ENCODE measurements around the gene DLGAP4.

The DLGAP4 gene

GRCh38 chr20:36308986-36309385 is 2.8 kb downstream of the DLGAP4 start:
- no peak for DNase-seq (ENCODE audit: low spot score)

- DNase-seq (ENCODE audit: low spot score), result no peak
Measured at GRCh38 chr20:36309643-36310042, 3.5 kb downstream of the DLGAP4 start.

- no peak for DNase-seq (ENCODE audit: low spot score)
Measured at GRCh38 chr20:36310215-36310981, 4.3 kb downstream of the DLGAP4 start.

- no peak for DNase-seq (ENCODE audit: low spot score)
Measured at GRCh38 chr20:36311141-36311853, 5.2 kb downstream of the DLGAP4 start.

- DNase-seq (ENCODE audit: low spot score), result no peak
Measured at GRCh38 chr20:36311854-36312723, 6.0 kb downstream of the DLGAP4 start.

GRCh38 chr20:36312724-36313441 is 6.7 kb downstream of the DLGAP4 start:
- no peak for DNase-seq (ENCODE audit: low spot score)

GRCh38 chr20:36313476-36313875 is 7.3 kb downstream of the DLGAP4 start:
- DNase-seq (ENCODE audit: low spot score), result no peak

- no peak for DNase-seq (ENCODE audit: low spot score)
Measured at GRCh38 chr20:36313926-36314325, 7.8 kb downstream of the DLGAP4 start.

GRCh38 chr20:36314734-36315544 is 8.8 kb downstream of the DLGAP4 start:
- DNase-seq (ENCODE audit: low spot score), result no peak

GRCh38 chr20:36315545-36316351 is 9.6 kb downstream of the DLGAP4 start:
- no peak for DNase-seq (ENCODE audit: low spot score)

GRCh38 chr20:36317675-36318074 is 11.5 kb downstream of the DLGAP4 start:
- no peak for DNase-seq (ENCODE audit: low spot score)

- DNase-seq (ENCODE audit: low spot score), result no peak
Measured at GRCh38 chr20:36318166-36318565, 12.0 kb downstream of the DLGAP4 start.

- no peak for DNase-seq (ENCODE audit: low spot score)
Measured at GRCh38 chr20:36319356-36320260, 13.5 kb downstream of the DLGAP4 start.

GRCh38 chr20:36320261-36320897 is 14.2 kb downstream of the DLGAP4 start:
- no peak for DNase-seq (ENCODE audit: low spot score)

GRCh38 chr20:36320898-36321695 is 15.0 kb downstream of the DLGAP4 start:
- no peak for DNase-seq (ENCODE audit: low spot score)

GRCh38 chr20:36322131-36322530 is 16.0 kb downstream of the DLGAP4 start:
- no peak for DNase-seq (ENCODE audit: low spot score)

GRCh38 chr20:36330091-36330490 is 24.0 kb downstream of the DLGAP4 start:
- DNase-seq (ENCODE audit: low spot score), result no peak

- DNase-seq (ENCODE audit: low spot score), result no peak
Measured at GRCh38 chr20:36331209-36331608, 25.1 kb downstream of the DLGAP4 start.

Measured in CD4-positive, alpha-beta T cell treated with Interleukin-15 for 4 hours (primary cell).